Measurements from ENCODE around the gene TRABD2B. TPM values are rescaled to one million over a fixed set of nuclear protein-coding genes. Genes with fewer than 3 reads are reported as not detected.

TRABD2B gene
- total and polyA plus RNA-seq, 2 of the 4 experiments (the other 2 are of a cell fraction): not detected

- peaks cover 2% of the 10 kb centered on the region; the same call in 1 of the 2 replicates for H3K27me3 ChIP-seq (ENCODE audit: control insufficient read depth, insufficient read depth, low read length)
- no peak overlapping the region for H2AK5ac ChIP-seq (ENCODE audit: low read depth, low read length)
- no peak overlapping the region for H2BK5ac ChIP-seq (ENCODE audit: low read depth, low read length, poor library complexity, severe bottlenecking)
- no peaks in the 10 kb centered on the region for H3K79me1 ChIP-seq (ENCODE audit: low read depth in 1 of 2, low read length in 2 of 2)
- H2BK15ac ChIP-seq (ENCODE audit: low read depth, low read length): no peak overlapping the region
- H4K91ac ChIP-seq (ENCODE audit: insufficient read depth, low read depth, low read length): no peak overlapping the region
- BruUV-seq (replicated peaks): no TSS peak
- 100% methylated on average over 2 of the region's 8 CpGs; no CpG with 5 or more reads in 1 of the 2 experiments for WGBS, 2 experiments (ENCODE audit: extremely low coverage in 2 of 2, insufficient read length in 1 of 2)
- no peak overlapping the region for H4K8ac ChIP-seq (ENCODE audit: low read depth in 2 of 2, low read length in 2 of 2)
- H3K27ac ChIP-seq (ENCODE audit: insufficient read depth, low read length): no peak overlapping the region
- H3K9me1 ChIP-seq (ENCODE audit: insufficient read depth, low read length): no peaks in the 10 kb centered on the region
- H3K9ac ChIP-seq (ENCODE audit: low read depth, low read length): no peak overlapping the region
- no peak overlapping the region for H3K18ac ChIP-seq (ENCODE audit: low read depth, low read length)
- no peak overlapping the region for H3K4ac ChIP-seq (ENCODE audit: low read depth, low read length)
- no peaks in the 10 kb centered on the region for H3K9me3 ChIP-seq (ENCODE audit: control insufficient read depth, insufficient read depth, low read length)
- DNase-seq (no peak), ATAC-seq (ENCODE audit: low read depth) (no peak)
- no peak overlapping the region for H2BK120ac ChIP-seq (ENCODE audit: low read depth, low read length)
- in situ Hi-C loops (cut with MboI; ENCODE audit: low sequenced_read_pairs): no loop called here
- H3K4me2 ChIP-seq (ENCODE audit: low read depth, low read length): no peak overlapping the region
- H4K20me1 ChIP-seq (ENCODE audit: insufficient read depth, low read length): no peaks in the 10 kb centered on the region
- no peak overlapping the region for H2AFZ ChIP-seq (replicated peaks; ENCODE audit: low read length, poor library complexity)
- no peaks in the 10 kb centered on the region for H3K36me3 ChIP-seq (ENCODE audit: control insufficient read depth, insufficient read depth, low read length)
- H2AK9ac ChIP-seq (replicated peaks; ENCODE audit: low read depth, low read length, poor library complexity): peak overlapping the region; percentile 80
- no peak overlapping the region for H3K23ac ChIP-seq (ENCODE audit: low read depth, low read length)
- intact Hi-C loops (cut with micrococcal nuclease): no loop called here
- ChIA-PET CTCF (no interaction called here), POLR2A (ENCODE audit: unreplicated experiment) (no interaction called here)
- no peak overlapping the region for H3K14ac ChIP-seq (replicated peaks; ENCODE audit: low read depth, low read length)
- H2BK20ac ChIP-seq (ENCODE audit: low read depth, low read length): no peak overlapping the region
- dilution Hi-C loops (cut with HindIII; ENCODE audit: low sequenced_read_pairs, unreplicated experiment): no loop called here
- H4K5ac ChIP-seq (ENCODE audit: low read depth, low read length): no peak overlapping the region
- H3K4me1 ChIP-seq (ENCODE audit: control insufficient read depth, insufficient read depth, low read length): no peaks in the 10 kb centered on the region
- no peak overlapping the region for H3K4me3 ChIP-seq (ENCODE audit: insufficient read depth, low read depth, low read length)
- H3K56ac ChIP-seq (ENCODE audit: extremely low read depth, insufficient read depth, low read length): no peak overlapping the region
- TF ChIP-seq CTCF (conservative IDR thresholded peaks at IDR 0.05; ENCODE audit: low read depth, low read length) (no peak), RAD21 (IDR thresholded peaks at IDR 0.05; ENCODE audit: low read length) (no peak), FOS (IDR thresholded peaks at IDR 0.05; ENCODE audit: low read depth, low read length) (no peak), RCOR1 (IDR thresholded peaks at IDR 0.05; ENCODE audit: insufficient replicate concordance, low read length) (no peak), SMC3 (IDR thresholded peaks at IDR 0.05; ENCODE audit: low read depth, low read length) (no peak), BHLHE40 (IDR thresholded peaks at IDR 0.05; ENCODE audit: low read depth, low read length) (no peak), CHD1 (IDR thresholded peaks at IDR 0.05; ENCODE audit: low read depth, low read length) (no peak), CEBPB (IDR thresholded peaks at IDR 0.05; ENCODE audit: low read depth, low read length) (no peak), RFX5 (IDR thresholded peaks at IDR 0.05; ENCODE audit: low read depth, low read length) (no peak), NFE2L2 (IDR thresholded peaks at IDR 0.05; ENCODE audit: low read depth, low read length) (no peak), MAFK (IDR thresholded peaks at IDR 0.05; ENCODE audit: low read depth, low read length) (no peak), ELK1 (IDR thresholded peaks at IDR 0.05; ENCODE audit: borderline replicate concordance, low read depth, low read length) (no peak), MAZ (IDR thresholded peaks at IDR 0.05; ENCODE audit: borderline replicate concordance, low read depth, low read length) (no peak), POLR2A (IDR thresholded peaks at IDR 0.05; ENCODE audit: low read depth, low read length) (no peak), USF2 (IDR thresholded peaks at IDR 0.05; ENCODE audit: low read depth, low read length) (no peak)
Measured at GRCh38 chr1:47755101-47755990, 241.8 kb downstream of the TRABD2B start.
